Activated naive CD8-positive, alpha-beta T cell treated with anti-CD3 and anti-CD28 coated beads, Interleukin-2, amount 50 U/mL, for 24 hours (primary cell): ENCODE measurements around the gene GJD3.
A peak's percentile ranks its signal among the peaks of the same experiment; 100 is the strongest.

Source experiments
- ATAC-seq: fragments of 150-1000 bp; cut with Tn5 transposase; one replicate; pipeline ENCODE4 v1.10.0; 2021
- DNase-seq: peaks from one replicate; pipeline ENCODE4 v3.0.0; 2021
- H3K27ac Mint-ChIP-seq: one replicate; pipeline ENCODE4 v1.8.0; 2021; ENCODE audit warnings: mild to moderate bottlenecking, mixed read lengths
- H3K27me3 Mint-ChIP-seq: one replicate; pipeline ENCODE4 v1.8.0; 2021; ENCODE audit warnings: mixed read lengths
- H3K36me3 Mint-ChIP-seq: one replicate; pipeline ENCODE4 v1.8.0; 2021; ENCODE audit warnings: low read depth, mixed read lengths
- H3K4me1 Mint-ChIP-seq: one replicate; pipeline ENCODE4 v1.8.0; 2021; ENCODE audit warnings: mixed read lengths
- H3K4me3 Mint-ChIP-seq: one replicate; pipeline ENCODE4 v1.8.0; 2021; ENCODE audit warnings: mild to moderate bottlenecking, moderate library complexity, mixed read lengths
- H3K9me3 Mint-ChIP-seq: one replicate; pipeline ENCODE4 v1.8.0; 2021; ENCODE audit warnings: mixed read lengths

GJD3 gene

DNA sequence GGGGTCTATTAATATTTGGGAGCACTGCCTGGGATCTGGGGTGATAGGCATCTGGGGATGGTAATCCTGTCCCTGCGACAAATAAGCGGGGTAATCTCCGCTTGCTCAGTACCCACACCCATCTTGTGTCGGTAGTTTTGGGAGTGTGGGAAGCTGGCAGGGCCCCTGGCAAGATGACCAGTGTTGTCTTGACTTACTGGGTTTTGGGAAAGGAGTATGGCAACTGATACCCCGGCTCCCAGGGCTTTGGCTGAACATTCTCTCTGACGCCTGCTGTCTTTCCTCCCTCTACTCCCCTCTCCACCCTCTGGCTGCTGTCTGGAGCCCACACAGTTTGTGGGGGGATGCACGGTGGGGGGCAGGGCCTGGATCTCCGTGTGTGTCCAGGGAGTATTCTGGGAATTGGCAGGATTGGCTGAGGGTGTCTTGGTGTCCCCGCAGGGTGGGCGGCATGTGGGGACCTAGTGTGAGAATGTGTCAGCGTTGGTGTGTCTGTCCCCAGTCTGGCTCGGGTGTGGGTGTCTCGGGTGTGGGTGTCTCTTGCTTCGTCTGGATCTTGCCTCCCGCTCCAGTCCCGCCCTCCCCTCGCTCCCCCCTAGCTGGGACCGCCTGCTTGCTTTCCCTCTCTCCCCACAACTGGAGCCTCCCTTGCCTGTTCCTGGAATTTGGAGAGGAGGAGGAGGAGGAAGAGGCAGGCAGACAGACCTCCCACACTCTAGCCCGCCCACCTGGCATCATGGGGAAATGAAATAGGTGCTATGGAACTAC, 43.6 kb downstream of the GJD3 start:
- Mint-ChIP-seq H3K4me3 (peak overlapping the region; percentile 85), H3K4me1 (peaks cover 85% of the 10 kb centered on the region), H3K9me3 (no peaks in the 10 kb centered on the region), H3K36me3 (peaks cover 3% of the 10 kb centered on the region), H3K27me3 (peaks cover 4% of the 10 kb centered on the region), H3K27ac (peak overlapping the region; percentile 100)
- DNase-seq (no peak), ATAC-seq (no peak)

DNA sequence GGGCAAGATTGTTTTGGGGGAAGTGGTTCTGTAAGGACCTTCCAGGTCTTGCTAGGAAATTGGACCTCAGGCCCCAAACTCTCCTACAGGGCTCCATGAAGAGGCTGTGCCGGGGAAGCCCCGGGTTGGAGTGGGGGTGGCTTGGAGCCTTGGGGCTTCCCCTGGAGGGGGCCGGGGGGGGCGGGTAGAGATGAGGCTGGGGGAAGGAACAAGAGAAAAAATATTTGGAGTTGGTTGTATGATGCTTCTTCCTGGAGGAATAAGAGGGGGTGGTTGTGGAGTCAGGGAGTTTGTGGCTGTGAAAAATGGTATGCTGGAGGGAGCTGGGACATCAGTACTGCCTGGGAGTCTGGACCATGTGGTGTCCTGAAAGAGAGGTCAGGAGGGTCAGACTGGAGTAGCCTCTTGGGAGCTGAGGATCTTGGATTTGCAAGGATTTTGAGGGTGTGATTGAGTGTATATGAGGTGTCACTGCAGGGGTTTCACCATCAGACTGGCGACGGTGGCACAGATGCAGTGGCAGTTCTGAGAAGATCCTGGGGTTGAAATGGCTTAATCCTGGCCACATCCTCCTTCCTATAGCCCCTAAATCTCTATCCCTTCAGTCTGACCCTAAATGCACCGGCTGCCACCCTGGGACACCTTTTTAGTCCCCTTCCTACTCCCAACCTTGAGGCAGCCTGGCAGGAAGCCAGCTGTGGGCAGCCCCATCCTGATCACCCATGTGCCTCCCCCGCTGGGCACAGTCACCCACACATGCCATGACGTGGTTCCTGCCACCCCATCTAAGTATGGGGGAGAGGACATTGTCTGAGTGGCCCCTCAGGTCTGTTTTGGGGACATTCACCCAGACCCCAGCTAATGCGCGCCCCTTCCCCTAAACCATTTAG, 44.6 kb downstream of the GJD3 start:
- Mint-ChIP-seq H3K36me3 (peaks cover 3% of the 10 kb centered on the region), H3K4me1 (peaks cover 84% of the 10 kb centered on the region), H3K27me3 (peaks cover 4% of the 10 kb centered on the region), H3K9me3 (no peaks in the 10 kb centered on the region), H3K27ac (peak overlapping the region; percentile 100), H3K4me3 (peak overlapping the region; percentile 85)
- peak; percentile 74 for DNase-seq
- ATAC-seq, result no peak

DNA sequence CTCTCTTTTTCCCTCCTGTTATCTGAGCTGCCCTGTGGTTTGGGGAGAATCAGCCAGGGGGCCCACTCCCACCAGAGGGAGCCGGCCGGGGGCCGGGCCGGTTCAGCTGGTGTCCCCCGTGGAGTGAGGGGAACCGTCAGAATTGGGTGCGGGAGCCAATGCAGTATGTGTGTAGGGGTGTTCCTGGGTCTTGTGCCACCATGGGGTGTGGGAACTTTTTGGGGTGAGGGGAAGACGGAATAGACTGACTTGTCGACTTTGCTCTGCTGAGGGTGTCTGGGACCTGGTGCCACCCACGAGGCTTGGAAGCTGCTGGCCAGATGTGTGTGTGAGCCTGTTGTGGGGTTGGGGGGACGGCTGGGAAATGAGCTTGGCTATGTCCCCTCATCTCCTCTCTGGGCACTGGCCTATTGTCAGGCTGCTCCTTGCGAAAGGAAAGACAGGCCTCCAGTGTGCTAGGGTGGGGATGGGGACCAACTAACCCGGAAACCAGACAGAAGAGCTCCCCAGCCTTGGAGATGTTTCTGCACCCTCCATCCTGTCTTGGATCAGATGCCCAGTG, 45.6 kb downstream of the GJD3 start:
- peaks cover 82% of the 10 kb centered on the region for H3K4me1 Mint-ChIP-seq
- peaks cover 4% of the 10 kb centered on the region for H3K27me3 Mint-ChIP-seq
- H3K27ac Mint-ChIP-seq, result peak overlapping the region; percentile 100
- peak overlapping the region; percentile 85 for H3K4me3 Mint-ChIP-seq
- no peaks in the 10 kb centered on the region for H3K9me3 Mint-ChIP-seq
- no peak for ATAC-seq
- no peak for DNase-seq
- peaks cover 3% of the 10 kb centered on the region for H3K36me3 Mint-ChIP-seq

DNA sequence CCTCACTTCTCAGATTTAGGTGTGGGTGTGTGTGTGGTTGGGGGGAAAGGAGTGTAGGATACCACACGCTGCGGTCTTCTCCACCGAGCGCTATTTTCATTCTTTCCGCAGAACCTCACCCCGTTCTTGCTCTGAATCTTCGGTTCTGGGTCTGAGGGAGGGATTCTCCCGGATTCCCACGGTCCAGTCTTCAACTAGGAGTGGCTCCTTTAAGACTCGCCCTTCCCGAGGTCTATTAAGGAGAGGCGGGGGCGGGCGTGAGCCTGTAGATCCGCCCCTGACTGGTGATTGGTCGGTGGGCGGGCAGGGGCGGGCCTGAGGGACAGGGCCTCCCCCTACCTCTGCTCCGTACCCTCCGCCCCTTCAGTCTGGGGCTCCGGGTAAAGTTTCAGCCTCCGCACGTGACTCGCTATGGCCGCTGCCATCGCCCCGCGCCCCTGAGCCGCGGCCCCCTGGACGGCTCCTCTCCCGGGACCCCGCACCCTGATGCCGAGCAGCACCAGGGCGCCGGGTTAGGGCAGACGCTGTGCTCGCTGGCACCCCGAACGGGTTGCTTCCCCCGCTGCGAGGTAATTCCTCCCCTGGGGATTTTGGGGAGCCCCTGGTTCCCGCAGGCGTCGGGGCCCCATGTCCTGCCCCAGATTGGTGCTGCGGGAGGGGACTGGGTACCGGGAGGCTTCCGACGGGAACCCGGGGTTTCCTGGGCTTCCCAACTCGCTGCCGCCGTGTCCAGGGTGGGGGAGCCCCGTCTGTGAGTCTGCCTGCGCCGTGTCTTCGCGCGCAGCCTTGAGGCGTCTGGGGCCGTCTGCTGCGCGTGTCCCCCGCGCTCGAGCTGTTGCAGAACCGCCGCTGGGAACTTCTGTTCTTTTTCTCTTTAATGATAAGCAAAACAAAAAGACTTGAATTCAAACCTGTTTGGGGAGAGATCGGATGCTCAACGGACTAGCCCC, 46.4 kb downstream of the GJD3 start:
- H3K4me1 Mint-ChIP-seq, result peaks cover 75% of the 10 kb centered on the region
- peak overlapping the region; percentile 100 for H3K27ac Mint-ChIP-seq
- DNase-seq (peak; percentile 89), ATAC-seq (peak; percentile 64)
- no peaks in the 10 kb centered on the region for H3K9me3 Mint-ChIP-seq
- peaks cover 3% of the 10 kb centered on the region for H3K36me3 Mint-ChIP-seq
- peaks cover 4% of the 10 kb centered on the region for H3K27me3 Mint-ChIP-seq
- peak overlapping the region; percentile 85 for H3K4me3 Mint-ChIP-seq

DNA sequence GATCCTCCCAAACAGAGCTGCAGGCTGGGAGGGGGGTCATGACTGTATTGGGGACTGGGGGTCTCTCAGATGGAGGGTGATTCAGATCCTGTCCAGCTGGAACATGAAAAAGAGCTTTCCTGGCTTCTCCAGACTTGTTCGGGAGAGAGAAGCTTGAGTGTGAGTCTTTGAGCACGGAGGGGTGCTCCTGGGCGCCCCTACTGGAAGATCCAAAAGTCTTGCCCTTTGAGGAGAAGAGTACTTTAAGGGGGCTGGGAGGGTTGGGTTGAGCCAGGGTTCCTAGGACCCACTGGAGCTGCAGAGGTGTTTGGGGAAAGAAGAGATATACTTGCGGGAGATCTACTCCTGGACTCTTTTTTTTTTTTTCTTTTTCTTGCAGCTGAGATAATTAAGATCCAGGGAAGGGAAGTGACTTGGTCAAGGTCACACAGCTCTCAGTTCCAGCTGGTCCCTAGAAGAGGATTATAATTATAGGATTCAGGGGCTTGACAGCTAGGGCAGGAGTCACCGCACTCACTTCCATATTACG, 47.1 kb downstream of the GJD3 start:
- Mint-ChIP-seq H3K4me3 (peak overlapping the region; percentile 85), H3K9me3 (no peaks in the 10 kb centered on the region), H3K27ac (peak overlapping the region; percentile 82), H3K27me3 (peaks cover 2% of the 10 kb centered on the region), H3K4me1 (peaks cover 68% of the 10 kb centered on the region), H3K36me3 (no peaks in the 10 kb centered on the region)
- DNase-seq (peak; percentile 59), ATAC-seq (no peak)

DNA sequence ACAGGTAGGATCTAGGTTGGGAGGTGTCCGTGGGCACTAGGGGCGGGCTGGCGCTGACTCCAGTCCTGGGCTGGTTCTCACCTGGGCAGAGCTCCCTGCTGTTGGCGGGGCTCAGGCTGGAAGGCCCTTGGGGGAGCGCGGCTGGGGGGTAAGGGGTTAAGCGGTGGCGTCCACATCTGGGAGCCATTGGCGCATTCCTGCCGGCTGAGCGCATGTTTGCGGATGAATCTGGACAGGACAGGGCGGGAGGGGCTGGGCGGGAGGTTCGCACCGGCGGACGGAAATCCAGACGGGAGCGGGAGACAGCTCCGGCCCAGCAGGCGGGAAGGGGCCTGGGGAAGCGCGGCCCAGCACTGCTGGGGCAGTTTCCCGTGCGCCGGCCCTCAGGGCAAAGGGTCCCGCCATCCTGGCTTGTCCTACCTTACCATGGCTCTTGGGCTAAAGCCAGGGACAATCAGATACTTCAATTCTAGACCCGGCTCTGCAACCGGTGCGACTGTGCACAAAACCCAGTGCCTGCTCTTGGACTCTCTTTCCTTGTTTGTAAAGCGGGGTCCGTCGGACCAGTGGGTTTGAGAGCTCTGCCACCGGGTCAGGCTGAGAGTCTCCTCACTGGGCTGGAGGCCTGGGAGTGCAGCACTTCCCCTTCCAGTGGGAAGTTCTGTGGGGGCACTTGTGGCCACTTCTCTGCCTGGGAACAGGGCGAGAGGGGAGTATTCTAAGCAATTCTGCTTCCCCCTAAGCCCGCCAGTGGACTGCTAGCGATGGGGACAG, 47.8 kb downstream of the GJD3 start:
- no peak for ATAC-seq
- Mint-ChIP-seq H3K4me1 (peaks cover 62% of the 10 kb centered on the region), H3K9me3 (no peaks in the 10 kb centered on the region), H3K36me3 (no peaks in the 10 kb centered on the region), H3K27ac (peak overlapping the region; percentile 82), H3K27me3 (peaks cover 2% of the 10 kb centered on the region), H3K4me3 (peak overlapping the region; percentile 85)
- no peak for DNase-seq

DNA sequence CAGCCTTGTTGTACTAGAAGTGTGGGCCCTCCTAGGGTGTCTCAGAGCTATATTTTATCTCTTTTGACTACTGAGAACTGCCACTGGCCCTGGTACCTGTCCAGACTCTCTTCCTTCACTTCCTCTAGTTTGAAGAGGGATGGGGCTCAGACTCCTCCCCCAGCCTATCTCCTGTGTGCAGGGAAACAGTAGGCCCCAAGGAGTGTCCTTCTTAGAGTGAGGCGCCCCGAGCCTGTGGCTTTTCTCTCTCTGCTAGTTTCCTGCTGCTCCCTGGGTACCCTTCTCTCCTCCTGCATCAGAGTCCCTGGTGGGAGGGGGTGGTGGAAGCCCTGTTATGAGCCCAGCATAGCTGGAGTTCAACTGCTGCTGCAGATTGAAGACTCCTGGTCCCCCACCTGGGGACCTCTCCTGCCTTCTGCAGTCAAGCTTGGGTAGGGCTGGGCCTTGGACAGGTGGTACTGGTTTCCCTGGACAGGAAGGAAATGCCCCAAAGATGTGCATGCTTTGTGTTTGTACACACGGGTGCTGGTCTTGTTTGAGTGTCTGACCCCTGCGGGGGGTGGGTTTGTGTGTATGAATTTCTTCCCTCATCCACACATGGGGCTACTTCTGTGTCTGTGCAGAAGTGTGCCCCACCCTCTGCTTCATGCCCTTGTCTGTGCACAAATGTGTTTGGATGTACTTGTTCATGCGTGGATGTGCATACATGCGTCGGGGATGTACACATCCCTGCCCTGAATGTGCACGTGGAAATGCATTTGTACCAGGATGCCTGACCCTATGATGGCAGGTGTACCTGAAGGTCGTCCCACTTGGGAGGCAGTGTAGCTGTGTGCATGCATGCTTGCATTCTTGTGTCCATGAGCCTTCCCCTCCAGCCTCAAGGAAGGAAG, 48.6 kb downstream of the GJD3 start:
- H3K36me3 Mint-ChIP-seq, result no peaks in the 10 kb centered on the region
- peaks cover 54% of the 10 kb centered on the region for H3K4me1 Mint-ChIP-seq
- H3K27ac Mint-ChIP-seq, result no peak overlapping the region
- peaks cover 2% of the 10 kb centered on the region for H3K27me3 Mint-ChIP-seq
- no peak for DNase-seq
- peak overlapping the region; percentile 24 for H3K4me3 Mint-ChIP-seq
- no peaks in the 10 kb centered on the region for H3K9me3 Mint-ChIP-seq
- no peak for ATAC-seq

DNA sequence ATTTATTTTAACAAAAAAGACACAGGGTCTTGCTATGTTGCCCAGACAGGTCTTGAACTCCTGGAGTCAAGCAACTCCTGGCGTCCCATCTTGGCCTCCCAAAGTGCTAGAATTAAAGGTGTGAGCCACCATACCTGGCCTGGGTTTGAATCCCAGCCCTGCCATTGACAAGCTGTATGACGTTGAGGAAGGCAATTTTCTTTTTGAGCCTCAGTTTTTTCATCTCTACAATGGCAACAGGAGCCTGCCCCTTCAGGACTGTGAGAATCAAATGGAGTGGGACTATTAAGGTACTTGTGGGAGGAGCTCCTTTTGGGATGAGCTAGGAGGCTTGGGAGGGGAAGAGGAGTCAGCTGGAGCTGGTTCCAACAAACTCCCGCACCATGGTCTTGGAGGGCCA, 49.3 kb downstream of the GJD3 start:
- Mint-ChIP-seq H3K36me3 (no peaks in the 10 kb centered on the region), H3K27ac (no peak overlapping the region), H3K4me3 (no peak overlapping the region), H3K27me3 (peaks cover 2% of the 10 kb centered on the region), H3K4me1 (peaks cover 46% of the 10 kb centered on the region), H3K9me3 (no peaks in the 10 kb centered on the region)
- no peak for ATAC-seq
- no peak for DNase-seq

DNA sequence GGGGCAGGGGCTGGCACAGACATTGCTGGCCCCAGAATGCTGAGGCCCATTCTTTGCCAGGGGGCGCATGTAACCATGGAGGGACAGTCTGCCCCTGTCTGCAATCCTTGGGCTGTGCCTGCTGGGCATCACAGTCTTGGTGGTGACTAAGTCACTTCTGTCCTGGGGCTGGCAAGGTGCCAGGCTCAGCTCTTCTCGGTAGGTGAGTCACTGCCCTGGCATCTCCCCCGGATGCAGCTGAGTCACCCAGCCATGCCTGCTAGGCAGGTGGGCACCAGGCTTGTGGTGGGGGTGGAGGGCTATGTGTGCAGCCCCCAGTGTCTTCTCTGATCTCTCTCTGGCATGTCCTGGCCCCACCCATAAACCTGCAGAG, 50.0 kb downstream of the GJD3 start:
- Mint-ChIP-seq H3K27me3 (peaks cover 2% of the 10 kb centered on the region), H3K27ac (peak overlapping the region; percentile 63), H3K9me3 (no peaks in the 10 kb centered on the region), H3K4me1 (peaks cover 40% of the 10 kb centered on the region), H3K4me3 (peak overlapping the region; percentile 1), H3K36me3 (no peaks in the 10 kb centered on the region)
- DNase-seq (peak; percentile 86), ATAC-seq (peak; percentile 62)

DNA sequence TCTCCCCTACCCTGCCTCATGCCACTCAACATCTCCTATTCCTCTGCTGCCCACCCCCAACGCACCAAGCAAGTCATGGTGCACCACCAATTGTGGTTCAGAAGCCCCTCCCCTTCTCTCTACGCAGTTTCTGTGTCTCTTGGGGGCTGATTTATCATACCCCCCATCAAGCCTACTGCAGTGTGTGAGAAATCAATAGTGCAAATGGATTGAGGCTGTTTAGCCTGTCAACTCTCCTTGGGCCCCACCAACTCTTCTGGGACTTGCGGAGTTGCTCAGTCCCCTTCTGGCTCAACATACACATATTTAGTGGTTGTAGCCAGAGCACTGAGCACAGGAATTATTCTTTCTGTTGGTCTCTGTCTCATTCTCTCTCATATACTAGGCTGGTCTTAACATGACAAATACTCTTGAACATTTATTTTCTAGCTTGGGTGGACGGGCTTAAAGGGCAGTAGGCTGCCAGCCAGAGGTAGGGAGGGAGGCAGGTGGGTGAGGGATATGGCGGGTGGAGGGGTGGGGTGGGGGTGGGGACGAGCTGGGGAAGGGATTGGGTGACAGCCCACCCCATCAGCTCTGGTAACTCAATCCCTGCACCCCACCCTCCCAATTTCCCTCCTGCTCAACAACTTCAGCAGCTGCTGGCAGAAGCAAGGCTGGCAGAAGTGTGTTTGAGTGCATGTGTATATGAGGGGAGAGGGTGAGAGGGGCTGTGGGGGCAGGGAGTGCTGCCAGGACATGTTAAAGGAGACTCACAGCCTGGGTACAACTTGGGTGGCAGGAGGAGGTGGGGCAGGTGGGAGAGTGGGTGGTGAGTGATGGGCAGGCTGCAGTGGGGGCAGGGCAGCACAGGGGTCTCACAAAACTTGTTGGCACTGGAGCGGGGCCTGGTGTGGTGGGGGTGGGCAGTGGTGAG, 50.6 kb downstream of the GJD3 start:
- DNase-seq (no peak), ATAC-seq (no peak)
- Mint-ChIP-seq H3K27me3 (peaks cover 2% of the 10 kb centered on the region), H3K9me3 (no peaks in the 10 kb centered on the region), H3K27ac (peak overlapping the region; percentile 63), H3K4me3 (no peak overlapping the region), H3K36me3 (no peaks in the 10 kb centered on the region), H3K4me1 (peaks cover 37% of the 10 kb centered on the region)
